Tibial nerve (tissue), 3 donors: Measurements from ENCODE around the gene BDKRB2.

Source experiments
- CTCF ChIP-seq, 5 experiments: fragments of 200-600 bp in 3 of 5; fragments of 450-650 bp in 2 of 5; sonication (generic) in 3 of 5; IDR thresholded peaks; one replicate each; pipeline ENCODE4 v1.5.1; 2016 to 2019; ENCODE audit warnings: antibody characterized with exemption in 5 of 5, mild to moderate bottlenecking in 3 of 5, moderate library complexity in 2 of 5
- POLR2A ChIP-seq, 2 donors: fragments of 450-650 bp; IDR thresholded peaks; one replicate each; pipeline ENCODE4 v1.6.1; 2017; ENCODE audit warnings: antibody characterized with exemption in 2 of 2, mild to moderate bottlenecking in 2 of 2, moderate library complexity in 2 of 2

DNA sequence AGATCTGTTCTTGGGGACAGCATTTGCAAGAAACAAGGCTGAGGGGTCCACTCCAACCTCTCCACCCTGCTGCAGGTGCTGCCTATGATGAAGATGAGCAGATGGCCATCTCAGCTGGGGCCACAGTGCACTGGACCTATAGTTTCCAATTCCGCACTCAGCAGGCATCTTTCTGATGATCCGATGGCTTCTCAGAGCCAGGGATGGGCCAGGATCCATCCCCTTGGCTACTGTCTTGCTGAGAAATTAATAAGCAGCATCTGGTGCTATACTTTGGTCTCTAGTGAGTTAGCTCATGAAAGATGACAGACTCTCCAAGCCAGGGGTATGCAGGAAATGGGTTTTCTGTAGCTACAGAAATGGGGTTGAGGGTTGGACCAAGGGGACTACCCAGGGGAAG lies 33.0 kb downstream of the BDKRB2 start:
- TF ChIP-seq CTCF (IDR thresholded peaks at IDR 0.05) = no peak
- TF ChIP-seq POLR2A (IDR thresholded peaks at IDR 0.05) = no peak
